ENCODE measurements around the gene LYPD1.

- TF ChIP-seq CTCF (tag by site-specific recombination; IDR thresholded peaks at IDR 0.05) (no peak), ZNF513 (tag by site-specific recombination; IDR thresholded peaks at IDR 0.05) (no peak), SETDB1 (IDR thresholded peaks at IDR 0.05; ENCODE audit: insufficient read length, low read length) (no peak), HOXA7 (CRISPR knock-in tag; IDR thresholded peaks at IDR 0.05; ENCODE audit: borderline replicate concordance) (no peak), ZNF768 (tag by site-specific recombination; IDR thresholded peaks at IDR 0.05) (no peak), ZNF280C (tag by site-specific recombination; IDR thresholded peaks at IDR 0.05) (no peak), ZNF157 (tag by site-specific recombination; IDR thresholded peaks at IDR 0.05) (no peak), ZNF112 (tag by site-specific recombination; IDR thresholded peaks at IDR 0.05) (no peak), ZNF529 (tag by site-specific recombination; IDR thresholded peaks at IDR 0.05; ENCODE audit: insufficient replicate concordance) (no peak)
- TF ChIP-seq, protein P1, sequence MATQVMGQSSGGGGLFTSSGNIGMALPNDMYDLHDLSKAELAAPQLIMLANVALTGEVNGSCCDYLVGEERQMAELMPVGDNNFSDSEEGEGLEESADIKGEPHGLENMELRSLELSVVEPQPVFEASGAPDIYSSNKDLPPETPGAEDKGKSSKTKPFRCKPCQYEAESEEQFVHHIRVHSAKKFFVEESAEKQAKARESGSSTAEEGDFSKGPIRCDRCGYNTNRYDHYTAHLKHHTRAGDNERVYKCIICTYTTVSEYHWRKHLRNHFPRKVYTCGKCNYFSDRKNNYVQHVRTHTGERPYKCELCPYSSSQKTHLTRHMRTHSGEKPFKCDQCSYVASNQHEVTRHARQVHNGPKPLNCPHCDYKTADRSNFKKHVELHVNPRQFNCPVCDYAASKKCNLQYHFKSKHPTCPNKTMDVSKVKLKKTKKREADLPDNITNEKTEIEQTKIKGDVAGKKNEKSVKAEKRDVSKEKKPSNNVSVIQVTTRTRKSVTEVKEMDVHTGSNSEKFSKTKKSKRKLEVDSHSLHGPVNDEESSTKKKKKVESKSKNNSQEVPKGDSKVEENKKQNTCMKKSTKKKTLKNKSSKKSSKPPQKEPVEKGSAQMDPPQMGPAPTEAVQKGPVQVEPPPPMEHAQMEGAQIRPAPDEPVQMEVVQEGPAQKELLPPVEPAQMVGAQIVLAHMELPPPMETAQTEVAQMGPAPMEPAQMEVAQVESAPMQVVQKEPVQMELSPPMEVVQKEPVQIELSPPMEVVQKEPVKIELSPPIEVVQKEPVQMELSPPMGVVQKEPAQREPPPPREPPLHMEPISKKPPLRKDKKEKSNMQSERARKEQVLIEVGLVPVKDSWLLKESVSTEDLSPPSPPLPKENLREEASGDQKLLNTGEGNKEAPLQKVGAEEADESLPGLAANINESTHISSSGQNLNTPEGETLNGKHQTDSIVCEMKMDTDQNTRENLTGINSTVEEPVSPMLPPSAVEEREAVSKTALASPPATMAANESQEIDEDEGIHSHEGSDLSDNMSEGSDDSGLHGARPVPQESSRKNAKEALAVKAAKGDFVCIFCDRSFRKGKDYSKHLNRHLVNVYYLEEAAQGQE (tag by site-specific recombination; IDR thresholded peaks at IDR 0.05), result no peak
Measured at GRCh38 chr2:132607426-132608090, 62.4 kb downstream of the LYPD1 start.
